CD8-positive, alpha-beta memory T cell (primary cell): ENCODE results near the gene CRIP2. TPM values are rescaled to one million over a fixed set of nuclear protein-coding genes. Genes with fewer than 3 reads are reported as not detected.

Experiments
- CTCF ChIA-PET: fragments of 350-600 bp; sonication (Branson Sonifier 250); formaldehyde crosslinking; loops from one replicate; lab custom pipeline; 2021; ENCODE audit warnings: antibody characterized with exemption; lab: Charles Lee
- POLR2A ChIA-PET: fragments of 350-600 bp; sonication (Branson Sonifier 250); formaldehyde crosslinking; loops from one replicate; lab custom pipeline; 2021; ENCODE audit warnings: antibody characterized with exemption; lab: Charles Lee
- DNase-seq, 5 donors: peaks; one replicate each; pipeline versions ENCODE4 v3.0.0 to v3.0.0-alpha.2; 2020 to 2022; ENCODE audit warnings: mixed read lengths in 1 of 5
- H3K27ac ChIP-seq: one replicate; pipeline ENCODE4 v1.7.0; 2013; ENCODE audit warnings: low read depth, mild to moderate bottlenecking, low read length, moderate library complexity
- H3K27me3 ChIP-seq: 2 replicates; pipeline ENCODE4 v1.7.0; 2013; ENCODE audit warnings: low read length, mild to moderate bottlenecking; ENCODE audit not compliant: insufficient read depth, poor library complexity, severe bottlenecking
- H3K36me3 ChIP-seq: 2 replicates; pipeline ENCODE4 v1.7.0; 2013; ENCODE audit warnings: mild to moderate bottlenecking, low read length, moderate library complexity; ENCODE audit not compliant: insufficient read depth
- H3K4me1 ChIP-seq: 2 replicates; pipeline ENCODE4 v1.7.0; 2013; ENCODE audit warnings: mild to moderate bottlenecking, low read length, moderate library complexity; ENCODE audit not compliant: insufficient read depth
- H3K4me3 ChIP-seq: 2 replicates; pipeline ENCODE4 v1.7.0; 2013; ENCODE audit warnings: mild to moderate bottlenecking, low read length
- H3K9me3 ChIP-seq: 2 replicates; pipeline ENCODE4 v1.7.0; 2013; ENCODE audit warnings: mild to moderate bottlenecking, low read length
- H3K27ac Mint-ChIP-seq, 8 donors: one replicate each; pipeline ENCODE4 v1.8.0; 2020 to 2021; ENCODE audit warnings: mixed read lengths in 8 of 8, mild to moderate bottlenecking in 6 of 8, inconsistent platforms in 3 of 8, moderate library complexity in 3 of 8
- H3K27me3 Mint-ChIP-seq, 2 donors: one replicate each; pipeline ENCODE4 v1.8.0; 2020 to 2021; ENCODE audit warnings: mixed read lengths in 2 of 2, mild to moderate bottlenecking in 1 of 2, moderate library complexity in 1 of 2
- H3K36me3 Mint-ChIP-seq, 3 donors: one replicate each; pipeline ENCODE4 v1.8.0; 2020 to 2021; ENCODE audit warnings: mixed read lengths in 3 of 3, inconsistent platforms in 1 of 3, mild to moderate bottlenecking in 1 of 3
- H3K4me1 Mint-ChIP-seq, 3 donors: one replicate each; pipeline ENCODE4 v1.8.0; 2020 to 2021; ENCODE audit warnings: mixed read lengths in 3 of 3, inconsistent platforms in 1 of 3, mild to moderate bottlenecking in 1 of 3
- H3K4me3 Mint-ChIP-seq, 7 donors: one replicate each; pipeline ENCODE4 v1.8.0; 2020 to 2021; ENCODE audit warnings: mixed read lengths in 7 of 7, mild to moderate bottlenecking in 6 of 7, moderate library complexity in 4 of 7, inconsistent platforms in 2 of 7
- H3K9me3 Mint-ChIP-seq, 5 donors: one replicate each; pipeline ENCODE4 v1.8.0; 2020 to 2022; ENCODE audit warnings: mixed read lengths in 5 of 5, mild to moderate bottlenecking in 3 of 5, moderate library complexity in 2 of 5, inconsistent platforms in 1 of 5
- polyA plus RNA-seq: library from polyadenylated mRNA; unstranded; fragments of 300-500 nt; fragmentation: Illumina TruSeq; gene quantifications from one replicate; pipeline ENCODE4 v1.2.3, GENCODE V29; 2021
- total RNA-seq, 2 experiments: library from RNA; stranded (reverse); gene quantifications; one replicate each; pipeline ENCODE4 v1.2.3, GENCODE V29; 2021

Gene CRIP2
- total and polyA plus RNA-seq, 3 experiments from 2014 or later: 2.7 to 31.5 (median 4.5) TPM

DNA sequence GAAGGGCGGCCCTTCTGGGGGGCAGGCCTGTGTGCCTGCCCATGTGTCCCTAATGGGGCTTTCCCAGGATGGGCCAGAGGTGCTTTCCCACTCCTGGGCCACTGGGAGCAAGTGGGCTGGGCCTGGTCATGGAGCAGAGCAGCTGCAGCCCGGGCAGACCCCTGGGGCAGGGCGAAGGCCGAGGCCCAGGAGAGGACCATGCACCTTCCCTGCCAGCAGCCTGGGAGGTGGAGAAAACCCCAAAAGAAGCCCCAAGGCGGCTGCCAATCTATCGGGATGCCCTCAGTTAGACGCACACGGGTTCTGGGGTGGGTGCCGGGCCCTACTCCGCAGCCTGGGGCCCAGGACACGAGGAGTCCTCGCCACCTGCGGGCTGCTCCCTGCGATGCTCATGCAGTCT, 16.1 kb upstream of the CRIP2 start:
- CTCF ChIA-PET: no interaction called here
- no peaks in the 10 kb centered on the region for H3K27me3 ChIP-seq
- Mint-ChIP-seq H3K36me3 (peaks cover 0 to 41% (median 3%) of the 10 kb centered on the region in 3 donors), H3K27me3 (no peaks in the 10 kb centered on the region), H3K27ac (no peak overlapping the region), H3K4me3 (no peak overlapping the region), H3K9me3 (no peaks in the 10 kb centered on the region), H3K4me1 (no peaks in the 10 kb centered on the region)
- H3K36me3 ChIP-seq: no peaks in the 10 kb centered on the region
- H3K9me3 ChIP-seq: no peaks in the 10 kb centered on the region
- DNase-seq: no peak
- H3K4me3 ChIP-seq: no peak overlapping the region
- POLR2A ChIA-PET: no interaction called here
- no peaks in the 10 kb centered on the region for H3K4me1 ChIP-seq
- H3K27ac ChIP-seq: no peak overlapping the region

DNA sequence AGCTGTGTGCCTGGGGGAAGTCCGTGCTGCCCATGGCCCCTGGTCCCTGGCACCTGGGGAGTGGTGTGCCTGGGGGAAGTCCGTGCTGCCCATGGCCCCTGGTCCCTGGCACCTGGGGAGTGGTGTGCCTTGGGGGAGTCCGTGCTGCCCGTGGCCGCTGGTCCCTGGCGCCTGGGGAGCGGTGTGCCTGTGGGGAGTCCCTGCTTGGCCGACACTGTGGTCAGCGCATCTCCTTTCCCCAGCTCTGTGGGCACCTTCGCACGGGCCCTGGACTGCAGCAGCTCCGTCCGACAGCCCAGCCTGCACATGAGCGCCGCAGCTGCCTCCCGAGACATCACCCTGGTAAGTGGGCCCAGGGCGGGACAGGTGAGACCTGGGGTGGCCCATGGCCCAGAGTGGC, 14.5 kb upstream of the CRIP2 start:
- no peaks in the 10 kb centered on the region for H3K27me3 Mint-ChIP-seq
- H3K27ac Mint-ChIP-seq: no peak overlapping the region
- Histone ChIP-seq H3K27ac (no peak overlapping the region), H3K9me3 (no peaks in the 10 kb centered on the region), H3K4me1 (no peaks in the 10 kb centered on the region), H3K4me3 (no peak overlapping the region), H3K27me3 (no peaks in the 10 kb centered on the region), H3K36me3 (no peaks in the 10 kb centered on the region)
- CTCF ChIA-PET: no interaction called here
- H3K36me3 Mint-ChIP-seq: peaks cover 0 to 45% (median 3%) of the 10 kb centered on the region in 3 donors
- no peak for DNase-seq
- H3K9me3 Mint-ChIP-seq: no peaks in the 10 kb centered on the region
- no peaks in the 10 kb centered on the region for H3K4me1 Mint-ChIP-seq
- H3K4me3 Mint-ChIP-seq: no peak overlapping the region
- POLR2A ChIA-PET: no interaction called here

DNA sequence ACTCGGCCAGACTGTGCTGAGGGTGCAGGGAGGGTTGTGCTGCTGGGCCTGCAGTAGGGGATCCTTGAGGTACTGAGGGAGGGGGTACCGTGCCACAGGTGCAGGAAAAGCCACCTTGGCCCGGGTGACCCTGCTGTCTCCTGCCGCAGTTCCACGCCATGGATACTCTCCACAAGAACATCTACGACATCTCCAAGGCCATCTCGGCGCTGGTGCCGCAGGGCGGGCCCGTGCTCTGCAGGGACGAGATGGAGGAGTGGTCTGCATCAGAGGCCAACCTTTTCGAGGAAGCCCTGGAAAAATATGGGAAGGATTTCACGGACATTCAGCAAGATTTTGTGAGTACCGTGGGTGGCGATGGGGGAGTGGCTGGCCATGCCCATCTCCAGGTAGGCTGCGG, 14.0 kb upstream of the CRIP2 start:
- Mint-ChIP-seq H3K4me3 (no peak overlapping the region), H3K27ac (peak overlapping the region in 1 of 8 donors; percentile 61), H3K9me3 (no peaks in the 10 kb centered on the region), H3K4me1 (no peaks in the 10 kb centered on the region), H3K27me3 (no peaks in the 10 kb centered on the region), H3K36me3 (peaks cover 0 to 40% (median 0%) of the 10 kb centered on the region in 3 donors)
- no peaks in the 10 kb centered on the region for H3K4me1 ChIP-seq
- no peaks in the 10 kb centered on the region for H3K27me3 ChIP-seq
- CTCF ChIA-PET: no interaction called here
- H3K36me3 ChIP-seq: no peaks in the 10 kb centered on the region
- H3K9me3 ChIP-seq: no peaks in the 10 kb centered on the region
- no peak overlapping the region for H3K4me3 ChIP-seq
- no peak overlapping the region for H3K27ac ChIP-seq
- DNase-seq: no peak
- POLR2A ChIA-PET: no interaction called here

DNA sequence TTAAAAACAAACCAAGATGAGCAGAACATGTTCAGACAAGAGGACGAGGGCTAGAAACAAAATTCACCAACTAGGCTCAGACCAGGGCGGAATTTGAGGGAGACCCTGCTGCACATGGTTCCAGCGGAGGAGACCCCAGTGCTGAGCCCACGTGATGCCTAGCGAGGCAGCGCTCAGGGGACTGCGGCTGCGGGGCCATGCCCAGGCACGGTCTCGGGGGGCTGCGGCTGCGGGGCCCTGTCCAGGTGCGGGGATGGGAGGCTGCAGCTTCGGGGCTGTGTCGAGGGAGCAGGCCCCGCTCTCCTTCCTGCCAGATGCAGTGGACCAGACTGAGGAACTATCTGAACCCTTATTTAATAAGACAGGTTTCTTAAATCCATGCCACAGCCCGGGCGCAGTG, 12.7 kb upstream of the CRIP2 start:
- Mint-ChIP-seq H3K27me3 (no peaks in the 10 kb centered on the region), H3K27ac (no peak overlapping the region), H3K9me3 (no peaks in the 10 kb centered on the region), H3K36me3 (peaks cover 0 to 33% (median 0%) of the 10 kb centered on the region in 3 donors), H3K4me1 (no peaks in the 10 kb centered on the region), H3K4me3 (no peak overlapping the region)
- CTCF ChIA-PET: no interaction called here
- H3K27me3 ChIP-seq: no peaks in the 10 kb centered on the region
- POLR2A ChIA-PET: no interaction called here
- H3K27ac ChIP-seq: no peak overlapping the region
- H3K4me1 ChIP-seq: no peaks in the 10 kb centered on the region
- H3K4me3 ChIP-seq: no peak overlapping the region
- no peaks in the 10 kb centered on the region for H3K9me3 ChIP-seq
- no peaks in the 10 kb centered on the region for H3K36me3 ChIP-seq
- no peak for DNase-seq

DNA sequence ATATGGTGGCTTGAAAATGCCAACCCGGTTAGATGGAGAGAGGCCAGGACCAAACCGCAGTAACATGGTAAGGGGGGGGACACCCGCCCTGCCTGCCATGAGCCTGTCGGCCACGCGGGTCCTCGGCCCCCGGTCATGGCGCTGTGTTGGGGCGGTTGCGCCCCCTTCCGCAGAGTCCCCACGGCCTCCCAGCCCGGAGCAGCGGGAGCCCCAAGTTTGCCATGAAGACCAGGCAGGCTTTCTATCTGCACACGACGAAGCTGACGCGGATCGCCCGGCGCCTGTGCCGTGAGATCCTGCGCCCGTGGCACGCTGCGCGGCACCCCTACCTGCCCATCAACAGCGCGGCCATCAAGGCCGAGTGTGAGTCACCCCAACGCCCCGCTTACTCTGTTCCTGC, 10.1 kb upstream of the CRIP2 start:
- Mint-ChIP-seq H3K36me3 (peaks cover 0 to 41% (median 0%) of the 10 kb centered on the region in 3 donors), H3K9me3 (no peaks in the 10 kb centered on the region), H3K4me3 (no peak overlapping the region), H3K4me1 (no peaks in the 10 kb centered on the region), H3K27ac (no peak overlapping the region), H3K27me3 (no peaks in the 10 kb centered on the region)
- Histone ChIP-seq H3K27me3 (no peaks in the 10 kb centered on the region), H3K4me3 (no peak overlapping the region), H3K4me1 (no peaks in the 10 kb centered on the region), H3K36me3 (no peaks in the 10 kb centered on the region), H3K9me3 (no peaks in the 10 kb centered on the region), H3K27ac (no peak overlapping the region)
- POLR2A ChIA-PET: no interaction called here
- no peak for DNase-seq
- CTCF ChIA-PET: interaction anchor here (0.5 kb wide), 1 partner anchor 30 kb away, joined by 3 read pairs; no protein-coding TSS in a partner anchor

DNA sequence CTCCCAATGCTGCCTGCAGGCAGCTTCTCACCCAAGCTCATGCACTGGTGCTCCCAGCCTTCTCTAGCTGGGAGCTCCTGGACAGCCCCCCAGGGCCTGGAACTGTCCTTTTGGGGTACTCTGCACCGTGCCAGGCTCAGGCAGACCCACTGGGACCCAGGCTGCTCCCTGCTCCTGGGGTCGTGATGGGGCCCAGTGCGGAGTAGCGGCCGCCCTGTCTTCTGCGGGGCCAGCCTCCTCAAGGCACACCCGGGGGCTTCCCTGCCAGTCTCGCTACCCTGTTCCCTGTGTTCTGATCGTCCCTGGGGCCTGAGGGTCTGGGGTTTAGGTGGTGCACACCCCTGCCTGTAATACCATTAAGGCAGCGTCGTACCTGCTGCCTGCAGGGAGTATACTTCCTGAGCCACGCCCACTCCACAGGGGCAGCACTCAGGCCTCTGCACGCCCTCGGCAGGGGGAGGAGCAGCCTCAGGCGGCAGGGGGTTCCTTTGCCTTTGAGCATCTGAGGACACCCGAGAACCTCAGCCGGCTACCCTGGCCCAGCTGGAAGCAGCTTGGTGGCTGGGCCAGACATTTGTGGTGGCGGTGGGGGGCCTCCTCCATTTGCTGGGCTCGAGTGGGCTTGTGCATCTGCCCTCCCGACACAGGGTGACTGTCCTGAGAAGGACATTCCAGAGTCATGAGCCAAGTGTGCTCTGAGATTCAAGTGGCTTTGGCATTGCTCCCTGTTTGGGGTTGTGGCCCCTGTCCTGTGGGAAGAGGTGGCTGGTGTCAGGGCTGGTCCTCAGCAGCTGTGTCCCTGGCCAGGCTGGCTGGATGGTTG, 9.2 kb upstream of the CRIP2 start:
- no peak for DNase-seq
- POLR2A ChIA-PET: no interaction called here
- H3K27ac ChIP-seq: no peak overlapping the region
- H3K4me1 Mint-ChIP-seq: no peaks in the 10 kb centered on the region
- CTCF ChIA-PET: interaction anchor here (0.5 kb wide), 1 partner anchor 31 kb away, joined by 3 read pairs; no protein-coding TSS in a partner anchor
- H3K4me3 ChIP-seq: no peak overlapping the region
- peaks cover 0 to 45% (median 0%) of the 10 kb centered on the region in 3 donors for H3K36me3 Mint-ChIP-seq
- no peaks in the 10 kb centered on the region for H3K9me3 ChIP-seq
- H3K27me3 Mint-ChIP-seq: no peaks in the 10 kb centered on the region
- no peaks in the 10 kb centered on the region for H3K4me1 ChIP-seq
- H3K4me3 Mint-ChIP-seq: no peak overlapping the region
- H3K27me3 ChIP-seq: no peaks in the 10 kb centered on the region
- no peaks in the 10 kb centered on the region for H3K36me3 ChIP-seq
- no peak overlapping the region for H3K27ac Mint-ChIP-seq
- H3K9me3 Mint-ChIP-seq: no peaks in the 10 kb centered on the region

DNA sequence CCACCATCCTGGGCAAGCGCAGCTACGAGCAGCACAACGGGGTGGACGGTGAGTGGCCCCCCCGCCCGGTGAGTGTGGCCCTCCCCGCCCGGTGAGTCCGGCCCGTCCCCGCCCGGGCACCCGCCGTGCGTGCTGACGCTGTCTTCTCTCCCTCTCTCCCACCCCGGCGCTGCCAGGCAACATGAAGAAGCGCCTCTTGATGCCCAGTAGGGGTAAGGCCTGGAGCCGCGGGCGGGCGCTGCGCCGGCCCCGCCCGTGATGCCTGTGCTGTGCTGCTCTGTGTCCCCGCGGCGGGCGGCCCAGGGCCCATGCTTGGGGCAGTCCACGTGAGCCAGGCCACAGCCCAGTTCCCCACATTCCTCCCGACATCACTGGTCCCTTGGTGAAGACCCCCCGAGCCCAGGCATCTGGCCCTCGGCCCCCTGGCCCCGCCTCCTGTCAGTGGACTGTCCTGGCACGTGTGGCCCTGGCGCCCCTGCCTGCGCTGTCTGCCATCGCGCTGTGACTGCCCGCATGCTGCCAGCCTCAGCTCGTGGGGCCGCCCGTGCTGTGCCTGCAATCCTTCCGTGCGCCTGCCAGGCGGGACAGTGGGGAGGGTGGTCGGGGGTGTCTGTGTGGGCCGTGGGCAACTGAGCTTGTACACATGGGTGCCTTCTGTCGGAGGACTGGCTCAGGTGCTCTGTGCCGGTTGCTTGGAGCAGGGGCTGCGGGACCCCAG, 7.9 kb upstream of the CRIP2 start:
- H3K36me3 ChIP-seq: no peaks in the 10 kb centered on the region
- DNase-seq: no peak
- H3K27me3 ChIP-seq: no peaks in the 10 kb centered on the region
- H3K9me3 ChIP-seq: no peaks in the 10 kb centered on the region
- H3K36me3 Mint-ChIP-seq: peaks cover 0 to 33% (median 0%) of the 10 kb centered on the region in 3 donors
- no peaks in the 10 kb centered on the region for H3K9me3 Mint-ChIP-seq
- ChIA-PET POLR2A (no interaction called here), CTCF (interaction anchor here (1.2 kb wide), 1 partner anchor 19 kb away, joined by 3 read pairs; no protein-coding TSS in a partner anchor)
- no peak overlapping the region for H3K4me3 ChIP-seq
- H3K4me1 ChIP-seq: no peaks in the 10 kb centered on the region
- H3K4me3 Mint-ChIP-seq: no peak overlapping the region
- H3K27ac Mint-ChIP-seq: no peak overlapping the region
- H3K27ac ChIP-seq: no peak overlapping the region
- H3K4me1 Mint-ChIP-seq: no peaks in the 10 kb centered on the region
- no peaks in the 10 kb centered on the region for H3K27me3 Mint-ChIP-seq
